Fibroblast of peridontal ligament (primary cell): Measurements from ENCODE around the gene SH3BP2.
A peak's percentile ranks its signal among the peaks of the same experiment; 100 is the strongest.

Experiments used
- DNase-seq: peaks from one replicate; pipeline ENCODE4 v3.0.0-alpha.2; 2010; ENCODE audit errors: extremely low read depth

SH3BP2 gene

DNA sequence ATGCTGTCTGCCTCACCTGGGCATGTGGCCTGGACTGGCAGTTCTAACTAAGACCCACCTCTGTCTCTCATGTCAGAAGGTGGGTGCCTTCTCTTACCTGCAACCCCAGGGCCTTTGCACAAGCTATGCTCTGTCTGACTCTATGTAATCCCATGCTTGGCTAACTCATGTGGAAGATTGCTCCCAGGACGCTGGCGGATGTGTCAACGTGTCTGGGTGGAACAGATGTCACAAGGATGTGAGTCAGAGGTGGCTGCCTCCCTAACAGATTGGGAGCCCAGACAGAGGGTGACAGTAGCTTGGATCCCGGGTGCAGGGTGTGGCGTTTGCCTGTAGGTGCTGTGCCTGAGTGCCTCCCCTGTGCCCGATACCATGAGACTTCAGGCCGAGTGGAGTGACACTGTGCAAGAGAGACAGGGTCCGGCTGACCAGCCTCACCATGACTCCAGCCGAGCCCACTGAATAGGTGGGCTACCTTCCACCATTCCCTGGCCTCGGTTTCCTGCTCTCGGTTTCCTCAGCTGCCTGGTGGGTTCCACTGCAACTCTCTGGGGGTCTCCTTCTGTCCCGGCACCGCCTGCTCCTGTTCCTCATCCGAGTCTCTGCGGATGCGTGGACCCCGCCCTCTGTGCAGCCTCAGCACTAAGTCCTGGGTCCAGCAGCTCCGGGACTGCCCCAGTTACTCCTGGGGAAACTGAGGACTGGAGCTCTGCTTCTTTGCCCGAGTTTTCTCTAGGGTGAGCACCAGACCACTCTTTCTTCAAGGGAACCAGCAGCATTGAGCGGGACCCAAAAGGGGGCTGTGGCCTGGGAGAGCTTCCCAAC is 11.0 kb downstream of the SH3BP2 start:
- no peak for DNase-seq

GRCh38 chr4:2804449-2804972 is 11.6 kb downstream of the SH3BP2 start:
- DNase-seq = no peak

DNA sequence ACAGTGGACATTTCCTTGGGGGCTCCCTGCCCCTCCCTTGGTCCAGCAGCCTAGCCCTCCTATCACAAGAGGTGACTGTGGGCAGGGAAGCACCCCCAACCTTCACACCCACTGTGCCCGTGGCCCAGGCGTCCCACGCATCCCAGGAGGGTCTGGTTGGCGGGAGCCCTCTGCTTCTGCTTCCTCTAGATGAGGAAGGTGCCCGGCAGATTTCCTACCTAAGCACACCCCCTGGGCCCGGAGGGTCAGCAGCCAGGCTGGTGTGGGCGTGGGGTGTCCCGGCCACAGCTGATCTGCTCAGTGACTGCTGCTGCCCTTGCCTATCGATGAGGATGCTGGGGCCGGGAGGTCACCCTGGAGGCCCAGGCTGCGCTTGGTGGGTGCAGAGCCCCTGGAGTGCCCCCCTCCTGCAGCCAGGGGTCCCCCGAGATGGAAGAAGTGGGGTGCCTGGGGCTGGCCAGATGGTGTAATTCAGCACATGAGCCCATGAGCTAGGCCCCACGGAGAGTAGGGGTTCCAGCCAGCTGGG is 12.2 kb downstream of the SH3BP2 start:
- DNase-seq = no peak

DNA sequence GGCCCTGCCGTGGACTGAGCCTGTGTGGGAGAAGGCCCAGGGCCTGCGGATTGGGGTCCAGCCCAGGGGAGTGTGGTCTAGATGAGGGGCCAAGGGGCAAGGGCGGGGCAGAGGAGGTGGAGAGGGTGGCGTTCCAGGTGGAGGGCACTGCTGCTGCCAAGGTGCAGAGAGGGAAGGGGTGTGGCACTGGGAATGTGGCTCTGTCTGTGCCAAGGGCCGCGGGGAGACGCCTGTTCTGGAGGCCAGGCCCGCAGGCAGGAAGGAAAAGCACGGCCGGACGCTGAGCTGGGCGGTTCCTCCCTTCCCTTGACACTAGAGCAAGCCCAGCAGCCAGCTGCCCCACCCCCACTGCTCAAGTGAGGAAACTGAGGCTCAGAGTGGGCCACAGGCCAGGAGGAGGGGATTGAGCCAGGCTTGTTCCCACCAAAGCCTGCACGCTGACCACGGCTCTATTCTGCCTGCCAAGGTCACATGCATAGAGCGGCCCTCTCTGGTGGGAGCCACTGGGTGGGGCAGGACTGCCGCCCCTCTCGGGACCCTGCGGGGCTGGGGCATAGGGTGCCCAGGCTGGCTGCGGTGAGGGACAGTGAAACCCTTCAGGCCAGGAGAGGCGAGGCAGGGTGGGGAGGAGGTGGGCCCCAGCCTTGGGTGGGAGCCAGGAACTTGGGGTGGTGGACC is 13.0 kb downstream of the SH3BP2 start:
- DNase-seq = no peak

GRCh38 chr4:2806390-2807355 is 13.8 kb downstream of the SH3BP2 start:
- DNase-seq = no peak

- no peak for DNase-seq
Observed at GRCh38 chr4:2807571-2807970, 14.7 kb downstream of the SH3BP2 start.

GRCh38 chr4:2808001-2808400 is 15.1 kb downstream of the SH3BP2 start:
- DNase-seq = no peak

DNA sequence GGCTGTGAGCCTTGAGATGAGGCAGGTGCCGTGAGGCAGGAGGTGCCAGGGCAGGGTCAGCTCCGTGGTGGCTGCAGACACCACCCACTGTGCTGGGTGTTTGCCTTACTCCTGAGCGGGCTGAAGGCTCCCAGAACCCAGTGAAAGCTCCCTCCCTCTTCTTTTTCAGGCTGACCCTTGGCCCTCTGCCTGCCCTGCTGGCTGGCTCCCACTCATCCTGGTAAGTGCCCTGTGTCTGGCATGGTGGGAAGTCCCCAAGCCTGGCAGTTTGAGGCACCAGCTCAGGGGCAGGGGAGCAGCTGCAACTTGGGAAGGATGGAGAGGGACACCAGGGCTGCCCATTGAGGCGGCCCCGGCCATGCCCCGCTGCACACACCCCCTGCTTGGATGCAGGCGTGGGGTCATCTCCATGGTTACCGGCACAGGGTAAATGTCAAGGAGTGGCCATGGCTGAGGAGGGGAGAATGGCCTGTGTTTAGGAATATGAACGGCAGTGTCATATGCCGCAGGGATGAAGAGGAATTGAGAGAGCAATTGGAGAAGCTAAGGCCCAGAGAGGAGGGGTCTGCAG is 16.8 kb downstream of the SH3BP2 start:
- DNase-seq = no peak

- no peak for DNase-seq
Observed at GRCh38 chr4:2810388-2810787, 17.5 kb downstream of the SH3BP2 start.

DNA sequence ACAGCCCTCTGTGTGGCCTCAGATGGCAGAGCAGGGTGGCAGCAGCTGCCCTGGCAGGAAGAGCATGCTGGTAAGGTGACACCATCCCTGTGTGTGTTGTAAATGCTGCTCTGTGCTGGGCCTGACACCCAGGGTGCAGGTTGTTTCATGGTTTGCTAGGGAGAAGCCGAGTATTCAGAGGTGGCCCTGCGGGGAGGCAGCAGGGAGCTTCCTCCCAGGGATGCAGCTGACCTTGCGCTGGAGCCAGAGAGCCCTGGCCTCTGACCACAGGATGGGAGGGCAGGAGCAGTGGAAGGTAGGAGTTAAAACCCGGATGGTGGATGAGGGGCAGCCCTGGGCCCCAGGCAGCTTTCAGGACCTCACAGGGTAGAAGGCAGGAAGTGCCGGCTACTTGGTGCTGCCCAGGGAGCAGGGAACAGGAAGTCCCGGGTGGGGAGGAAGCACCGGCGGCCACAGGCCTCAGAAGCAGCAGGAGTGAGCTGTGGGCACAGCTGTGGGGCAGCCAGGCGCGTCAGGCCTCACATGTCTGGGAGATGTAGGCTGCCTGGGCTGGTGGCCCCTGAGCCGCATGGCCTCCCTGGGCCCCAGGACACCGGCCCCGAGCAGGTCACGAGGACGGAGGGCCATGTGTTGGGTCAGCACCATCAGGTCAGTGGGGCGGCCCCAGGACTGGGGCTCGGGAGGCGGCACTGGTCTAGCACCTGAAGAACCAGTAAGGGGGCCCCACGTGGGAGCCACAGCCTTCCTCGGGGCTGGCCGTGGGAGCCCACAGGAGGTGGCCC is 19.1 kb downstream of the SH3BP2 start:
- DNase-seq = peak; percentile 23

GRCh38 chr4:2812612-2813354 is 19.9 kb downstream of the SH3BP2 start:
- peak; percentile 30 for DNase-seq

DNA sequence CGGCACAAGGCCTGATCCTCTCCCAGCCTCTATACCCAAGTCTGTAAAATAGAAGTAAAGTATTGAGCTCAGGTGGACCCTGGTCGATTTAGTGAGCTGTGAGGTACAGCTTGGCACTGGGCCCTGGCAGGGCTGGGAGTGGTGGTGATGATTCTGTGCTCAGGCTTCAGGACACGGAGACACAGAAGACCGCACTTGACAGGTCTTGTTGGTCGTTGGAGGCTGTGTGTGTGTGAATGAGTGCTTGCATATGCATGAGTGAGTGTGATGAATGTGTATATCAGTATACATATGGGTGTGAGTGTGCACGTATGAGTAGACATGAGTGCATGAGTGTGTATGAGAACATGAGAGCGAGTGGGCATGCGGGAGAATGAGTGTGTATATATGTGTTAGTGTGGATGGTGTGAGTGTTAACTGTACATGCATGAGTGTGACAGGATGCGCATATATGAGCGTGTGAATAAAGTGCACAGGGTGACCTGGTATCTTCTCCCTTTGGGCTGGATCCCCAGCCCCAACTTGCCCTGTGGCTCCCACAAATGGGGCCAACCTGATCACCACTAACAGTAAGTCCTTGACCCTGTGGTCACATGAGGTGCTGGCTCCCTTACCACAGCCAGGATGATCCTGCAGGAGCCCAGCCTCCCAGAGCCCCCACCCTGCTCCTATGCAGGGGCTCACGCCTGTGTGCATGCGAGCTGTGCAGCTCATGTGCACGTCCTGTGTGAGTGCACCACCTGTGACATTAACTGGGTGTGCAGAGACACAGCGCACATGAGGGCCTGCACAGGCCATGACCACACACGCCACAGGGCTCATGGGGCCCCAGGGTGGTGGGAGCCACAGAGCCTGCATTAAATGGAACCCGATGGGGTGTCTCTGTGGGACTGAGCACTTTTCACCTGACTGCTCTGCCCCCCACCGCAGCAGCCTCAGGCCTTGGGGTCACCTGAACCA is 20.8 kb downstream of the SH3BP2 start:
- DNase-seq = no peak

DNA sequence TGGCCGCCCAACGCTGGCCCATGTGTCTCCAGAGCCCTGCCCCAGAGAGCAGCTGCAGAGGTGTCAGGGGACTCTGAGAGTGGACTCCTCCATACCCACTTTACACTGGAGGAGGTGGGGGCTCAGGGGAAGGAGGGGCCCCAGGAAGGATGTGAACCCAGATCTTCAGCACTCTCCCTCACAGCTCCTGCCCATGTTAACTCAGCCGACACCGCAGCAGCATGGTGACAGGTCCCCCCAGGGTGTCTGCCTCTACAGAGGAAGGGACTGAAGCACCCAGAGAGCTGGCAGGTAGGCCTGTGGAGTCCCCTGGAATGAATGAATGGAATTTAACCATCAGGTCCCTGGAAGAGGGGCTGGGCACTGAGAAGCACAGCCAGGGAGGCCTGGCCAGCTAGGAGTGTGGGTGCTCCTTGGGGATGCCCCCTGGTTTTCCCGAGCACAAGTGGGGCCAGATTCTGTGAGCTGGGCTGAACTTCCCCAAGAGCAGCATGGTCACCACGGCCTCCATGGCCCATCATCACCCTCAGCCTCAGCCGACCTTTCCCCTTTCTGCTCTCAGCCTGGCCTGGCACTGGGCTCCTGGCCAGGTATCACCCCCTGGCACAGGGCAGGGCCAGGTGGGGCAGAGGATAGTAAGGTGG is 21.9 kb downstream of the SH3BP2 start:
- DNase-seq = no peak

DNA sequence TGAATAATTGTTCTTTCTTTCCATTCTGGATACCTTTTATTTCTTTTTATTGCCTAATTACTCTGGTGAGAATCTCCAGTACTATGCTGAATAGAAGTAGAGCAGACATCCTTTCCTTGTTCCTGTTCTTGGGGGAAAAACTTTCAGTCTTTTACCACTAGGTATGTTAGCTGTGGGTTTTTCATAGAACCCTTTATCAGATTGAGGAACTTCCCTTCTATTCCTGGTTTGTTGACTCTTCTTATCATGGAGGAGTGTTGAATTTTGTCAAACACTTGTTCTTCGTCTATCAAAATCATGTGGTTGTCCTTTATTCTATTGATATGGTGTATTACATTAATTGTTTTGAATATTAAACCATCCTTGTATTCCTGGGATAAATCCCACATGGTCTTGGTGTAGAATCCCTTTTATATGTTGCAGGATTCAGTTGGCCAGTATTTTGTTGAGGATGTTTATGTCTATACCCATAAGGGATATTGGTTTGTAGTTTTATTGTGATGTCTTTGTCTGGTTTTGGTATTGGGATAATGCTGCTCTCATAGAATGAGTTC is 23.6 kb downstream of the SH3BP2 start:
- no peak for DNase-seq

DNA sequence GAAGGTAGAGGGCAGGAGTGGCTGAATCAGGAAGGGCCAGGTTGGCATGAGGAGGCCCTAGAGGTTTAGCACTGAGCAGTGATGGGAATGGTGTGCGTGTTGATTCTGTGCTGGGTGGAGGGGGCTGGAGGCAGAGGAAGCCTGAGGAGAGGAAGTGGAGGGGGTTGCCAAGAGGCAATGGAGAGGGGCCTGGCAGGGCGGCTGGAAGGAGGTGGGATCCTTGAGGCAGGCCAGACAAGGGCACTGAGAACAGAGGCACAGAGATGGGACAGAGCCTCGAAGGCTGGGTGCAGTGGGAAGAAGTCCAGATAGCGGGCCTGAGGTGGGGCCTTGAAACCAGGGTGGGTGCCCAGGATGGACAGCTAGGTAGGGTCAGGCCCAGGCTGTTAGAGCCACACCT is 24.3 kb downstream of the SH3BP2 start:
- DNase-seq = no peak

- no peak for DNase-seq
Observed at GRCh38 chr4:2817701-2818350, 24.9 kb downstream of the SH3BP2 start.

DNA sequence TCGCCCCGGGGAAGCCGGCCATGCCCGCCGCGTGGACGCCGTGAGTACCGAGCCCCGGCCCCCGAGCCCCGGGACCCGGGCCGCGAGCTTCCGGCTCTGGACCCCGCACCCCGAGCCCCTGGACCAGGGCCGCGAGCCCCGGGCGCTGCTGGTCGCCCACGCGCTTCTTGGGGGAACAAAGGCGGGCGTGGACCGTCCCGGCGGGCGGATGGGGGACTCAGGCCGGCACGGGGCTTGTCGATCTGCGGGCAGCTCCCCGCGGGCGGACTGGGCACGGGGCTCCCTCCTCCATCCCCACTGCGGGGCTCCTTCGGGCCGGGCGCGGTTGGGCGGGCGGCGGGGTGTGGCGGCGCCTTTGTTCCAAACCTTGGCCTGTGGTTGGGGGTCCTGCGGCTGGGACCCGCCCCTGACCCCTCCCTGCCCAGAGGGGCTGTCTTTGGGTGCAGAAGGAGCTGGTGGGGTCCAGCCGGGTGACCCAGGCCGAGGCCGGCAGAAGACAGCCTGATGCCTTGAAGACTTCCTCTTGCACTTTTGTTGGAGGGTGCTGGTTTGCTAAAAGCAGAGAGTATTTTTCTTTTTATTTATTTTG is 25.6 kb downstream of the SH3BP2 start:
- DNase-seq = no peak
